CD4-positive, alpha-beta T cell (primary cell): ENCODE data around the gene SKP1. TPM values are rescaled to one million over a fixed set of nuclear protein-coding genes. Genes with fewer than 3 reads are reported as not detected.

Experiments used
- ATAC-seq: fragments of 200-7000 bp; cut with Tn5 transposase; one replicate; pipeline ENCODE4 v1.10.0; 2022; ENCODE audit warnings: mild to moderate bottlenecking; ENCODE audit not compliant: poor library complexity
- CTCF ChIA-PET: fragments of 350-600 bp; sonication (Branson Sonifier 250); formaldehyde crosslinking; loops from one replicate; lab custom pipeline; 2021; ENCODE audit warnings: antibody characterized with exemption, inconsistent platforms; lab: Charles Lee
- POLR2A ChIA-PET: fragments of 350-600 bp; sonication (Branson Sonifier 250); formaldehyde crosslinking; loops from one replicate; lab custom pipeline; 2021; ENCODE audit warnings: antibody characterized with exemption, inconsistent platforms; lab: Charles Lee
- DNase-seq, 14 experiments: peaks; one replicate each; pipeline ENCODE4 v3.0.0-alpha.2; 2013 to 2020; ENCODE audit warnings: mixed read lengths in 2 of 14
- H3K27ac ChIP-seq, 2 donors: one replicate each; pipeline versions ENCODE4 v1.5.1 to v1.7.0; 2013; ENCODE audit warnings: low read length in 2 of 2, low read depth in 1 of 2, mild to moderate bottlenecking in 1 of 2
- H3K27me3 ChIP-seq, 2 experiments: 1 replicate in 1 of 2; 2 replicates in 1 of 2; pipeline versions ENCODE4 v1.6.1 to v1.7.0; 2013; ENCODE audit warnings: low read length in 2 of 2, control low read depth in 1 of 2, mild to moderate bottlenecking in 1 of 2, moderate library complexity in 1 of 2; ENCODE audit not compliant: insufficient read depth in 2 of 2, control insufficient read depth in 1 of 2
- H3K36me3 ChIP-seq: one replicate; pipeline ENCODE4 v1.6.1; 2013; ENCODE audit warnings: low read length, control low read depth; ENCODE audit not compliant: insufficient read depth
- H3K4me1 ChIP-seq: one replicate; pipeline ENCODE4 v1.6.1; 2013; ENCODE audit warnings: low read length, control low read depth; ENCODE audit not compliant: insufficient read depth
- H3K4me3 ChIP-seq: one replicate; pipeline ENCODE4 v1.5.1; 2013; ENCODE audit warnings: mild to moderate bottlenecking, low read length, moderate library complexity
- H3K9me3 ChIP-seq, 2 experiments: 1 replicate in 1 of 2; 2 replicates in 1 of 2; pipeline versions ENCODE4 v1.6.1 to v1.7.0; 2013; ENCODE audit warnings: low read length in 2 of 2, mild to moderate bottlenecking in 2 of 2, control low read depth in 1 of 2, moderate library complexity in 1 of 2; ENCODE audit not compliant: control insufficient read depth in 1 of 2, insufficient read depth in 1 of 2
- H3K27ac Mint-ChIP-seq: one replicate; pipeline ENCODE4 v1.8.0; 2020; ENCODE audit warnings: mixed read lengths
- H3K27me3 Mint-ChIP-seq: one replicate; pipeline ENCODE4 v1.8.0; 2021; ENCODE audit warnings: mixed read lengths
- H3K36me3 Mint-ChIP-seq: one replicate; pipeline ENCODE4 v1.8.0; 2021; ENCODE audit warnings: low read depth, mixed read lengths
- H3K4me1 Mint-ChIP-seq: one replicate; pipeline ENCODE4 v1.8.0; 2021; ENCODE audit warnings: low read depth, mixed read lengths
- H3K4me3 Mint-ChIP-seq: one replicate; pipeline ENCODE4 v1.8.0; 2020; ENCODE audit warnings: mild to moderate bottlenecking, mixed read lengths
- H3K9me3 Mint-ChIP-seq: one replicate; pipeline ENCODE4 v1.8.0; 2020; ENCODE audit warnings: mixed read lengths
- CTCF ChIP-seq: fragments of 200-600 bp; IDR thresholded peaks from one replicate; pipeline ENCODE4 v1.8.0; 2022; ENCODE audit warnings: antibody characterized with exemption, mild to moderate bottlenecking
- intact Hi-C, 2 experiments: fragments of 100-400 bp; cut with DNase I in 1 of 2; cut with micrococcal nuclease in 1 of 2; formaldehyde crosslinking; loops; one replicate each; pipeline versions ENCODE4 v1.15.1 to v1.9.0; 2023 to 2025; cut with DNase I, micrococcal nuclease
- total RNA-seq, 174 experiments: library from RNA in 2 of 174; stranded (reverse) in 2 of 174; gene quantifications; one replicate each; pipeline ENCODE4 v1.2.3 and lab custom pipeline; 2021 to 2026

The SKP1 gene
- total RNA-seq, 2 experiments from 2014 or later = 303 to 314 TPM

- Histone ChIP-seq H3K9me3 (no peaks in the 10 kb centered on the region), H3K27ac (no peak overlapping the region), H3K4me1 (peaks cover 5% of the 10 kb centered on the region), H3K27me3 (no peaks in the 10 kb centered on the region), H3K4me3 (no peak overlapping the region), H3K36me3 (peaks cover 73% of the 10 kb centered on the region)
- Mint-ChIP-seq H3K4me3 (no peak overlapping the region), H3K27ac (peak overlapping the region; percentile 21), H3K36me3 (peaks cover 87% of the 10 kb centered on the region), H3K9me3 (no peaks in the 10 kb centered on the region), H3K4me1 (peaks cover 27% of the 10 kb centered on the region), H3K27me3 (no peaks in the 10 kb centered on the region)
- ATAC-seq = no peak
- no peak for DNase-seq
- intact Hi-C loops = no loop called here
- ChIA-PET POLR2A (interaction anchor here (0.6 to 0.9 kb wide), 2 partner anchors 10 to 18 kb away, joined by 3 read pairs; no protein-coding TSS in a partner anchor), CTCF (no interaction called here)
- TF ChIP-seq CTCF = no peak
Observed at GRCh38 chr5:134203630-134204029, 26.9 kb upstream of the SKP1 start.

GRCh38 chr5:134195666-134196065 lies 18.9 kb upstream of the SKP1 start:
- no peak overlapping the region for H3K27ac ChIP-seq
- intact Hi-C loops = no loop called here
- no peaks in the 10 kb centered on the region for H3K27me3 Mint-ChIP-seq
- H3K36me3 Mint-ChIP-seq = peaks cover 62% of the 10 kb centered on the region
- no peaks in the 10 kb centered on the region for H3K27me3 ChIP-seq
- no peaks in the 10 kb centered on the region for H3K4me1 Mint-ChIP-seq
- H3K36me3 ChIP-seq = peaks cover 52% of the 10 kb centered on the region
- ChIA-PET POLR2A (no interaction called here), CTCF (interaction anchor here (2.4 kb wide), 1 partner anchor 10 kb away, joined by 5 read pairs; no protein-coding TSS in a partner anchor)
- no peak for ATAC-seq
- no peaks in the 10 kb centered on the region for H3K4me1 ChIP-seq
- no peak overlapping the region for H3K27ac Mint-ChIP-seq
- no peak overlapping the region for H3K4me3 ChIP-seq
- no peak for TF ChIP-seq CTCF
- no peak for DNase-seq
- H3K4me3 Mint-ChIP-seq = no peak overlapping the region
- no peaks in the 10 kb centered on the region for H3K9me3 ChIP-seq
- no peaks in the 10 kb centered on the region for H3K9me3 Mint-ChIP-seq

GRCh38 chr5:134189031-134189430 lies 12.3 kb upstream of the SKP1 start:
- no peaks in the 10 kb centered on the region for H3K9me3 Mint-ChIP-seq
- DNase-seq (no peak), ATAC-seq (no peak)
- no peak for TF ChIP-seq CTCF
- ChIA-PET POLR2A (interaction anchor here (0.7 to 2.1 kb wide), 4 partner anchors 12 to 36 kb away, joined by 3 to 7 read pairs (median 4); partner anchors contain the start of gene SKP1), CTCF (interaction anchor here (1.0 to 3.5 kb wide), 2 partner anchors 24 to 100 kb away, joined by 4 to 18 read pairs; no protein-coding TSS in a partner anchor)
- Histone ChIP-seq H3K4me1 (peaks cover 5% of the 10 kb centered on the region), H3K36me3 (no peaks in the 10 kb centered on the region), H3K27me3 (no peaks in the 10 kb centered on the region), H3K27ac (no peak overlapping the region), H3K4me3 (no peak overlapping the region), H3K9me3 (no peaks in the 10 kb centered on the region)
- no peaks in the 10 kb centered on the region for H3K4me1 Mint-ChIP-seq
- no peaks in the 10 kb centered on the region for H3K36me3 Mint-ChIP-seq
- intact Hi-C loops = loop anchor here in 1 of 2 experiments (10.0 kb wide), 1 partner anchor 186 kb away; the partner anchor contains the start of gene UBE2B
- H3K27me3 Mint-ChIP-seq = no peaks in the 10 kb centered on the region
- H3K4me3 Mint-ChIP-seq = no peak overlapping the region
- H3K27ac Mint-ChIP-seq = no peak overlapping the region
